GM10266 (cell line): ENCODE measurements around the gene CNTROB.

ENCODE experiments used
- DNase-seq: peaks from one replicate; pipeline ENCODE4 v3.0.0; 2012; ENCODE audit errors: extremely low spot score
- CTCF ChIP-seq: IDR thresholded peaks from 2 replicates; pipeline ENCODE4 v1.5.1; 2012; ENCODE audit warnings: mild to moderate bottlenecking, low read depth; ENCODE audit not compliant: control insufficient read depth, insufficient read depth; ENCODE audit errors: missing control alignments

CNTROB gene

GRCh38 chr17:7982173-7982572, 50.2 kb downstream of the CNTROB start:
- no peak for TF ChIP-seq CTCF
- DNase-seq = no peak

- TF ChIP-seq CTCF = peak; percentile 24
- no peak for DNase-seq
These were observed 50.7 kb downstream of the CNTROB start for GRCh38 chr17:7982666-7983065.

GRCh38 chr17:7984904-7985303, 52.9 kb downstream of the CNTROB start:
- no peak for TF ChIP-seq CTCF
- no peak for DNase-seq

- no peak for TF ChIP-seq CTCF
- no peak for DNase-seq
These were observed 55.3 kb downstream of the CNTROB start for GRCh38 chr17:7987112-7987893.

GRCh38 chr17:7988750-7989178, 56.8 kb downstream of the CNTROB start:
- TF ChIP-seq CTCF = peak; percentile 46
- peak; percentile 80 for DNase-seq

- DNase-seq = peak; percentile 90
- peak; percentile 97 for TF ChIP-seq CTCF
These were observed 58.0 kb downstream of the CNTROB start for GRCh38 chr17:7989781-7990655.
